CD4-positive, CD25-positive, alpha-beta regulatory T cell (primary cell): ENCODE data around the gene ABHD18. TPM values are rescaled to one million over a fixed set of nuclear protein-coding genes. Genes with fewer than 3 reads are reported as not detected.
"Not testable (repeated sequence)": the region's sequence is repeated elsewhere in the genome, so short reads cannot be mapped to it uniquely, and the experiment has no call there.

ENCODE experiments used
- ATAC-seq, 2 donors: fragments of 150-1000 bp; cut with Tn5 transposase; one replicate each; pipeline ENCODE4 v1.10.0; 2021; ENCODE audit warnings: low read depth in 2 of 2, moderate number of reproducible peaks in 2 of 2, moderate library complexity in 1 of 2
- DNase-seq, 3 donors: peaks; one replicate each; pipeline versions ENCODE4 v3.0.0 to v3.0.0-alpha.2; 2012 to 2022; ENCODE audit warnings: mixed read lengths in 1 of 3
- H3K27ac ChIP-seq: one replicate; pipeline ENCODE4 v1.7.0; 2013; ENCODE audit warnings: mild to moderate bottlenecking, low read length; ENCODE audit not compliant: insufficient read depth, poor library complexity, severe bottlenecking
- H3K27me3 ChIP-seq: one replicate; pipeline ENCODE4 v1.7.0; 2013; ENCODE audit warnings: low read length; ENCODE audit not compliant: control insufficient read depth, insufficient read depth
- H3K36me3 ChIP-seq: one replicate; pipeline ENCODE4 v1.7.0; 2013; ENCODE audit warnings: mild to moderate bottlenecking, low read length, moderate library complexity; ENCODE audit not compliant: control insufficient read depth, insufficient read depth
- H3K4me1 ChIP-seq: 2 replicates; pipeline ENCODE4 v1.7.0; 2013; ENCODE audit warnings: mild to moderate bottlenecking, low read length; ENCODE audit not compliant: insufficient read depth, control insufficient read depth, poor library complexity, severe bottlenecking
- H3K4me3 ChIP-seq: one replicate; pipeline ENCODE4 v1.7.0; 2013; ENCODE audit warnings: low read depth, mild to moderate bottlenecking, low read length, moderate library complexity
- H3K9me3 ChIP-seq, 2 experiments: 1 replicate in 1 of 2; 2 replicates in 1 of 2; pipeline ENCODE4 v1.7.0; 2013; ENCODE audit warnings: low read length in 2 of 2, mild to moderate bottlenecking in 1 of 2, moderate library complexity in 1 of 2; ENCODE audit not compliant: control insufficient read depth in 2 of 2
- H3K27ac Mint-ChIP-seq, 3 donors: one replicate each; pipeline ENCODE4 v1.8.0; 2020 to 2022; ENCODE audit warnings: mild to moderate bottlenecking in 3 of 3, mixed read lengths in 3 of 3, moderate library complexity in 2 of 3
- H3K27me3 Mint-ChIP-seq: one replicate; pipeline ENCODE4 v1.8.0; 2022; ENCODE audit warnings: mild to moderate bottlenecking, mixed read lengths
- H3K36me3 Mint-ChIP-seq: one replicate; pipeline ENCODE4 v1.8.0; 2020; ENCODE audit warnings: mixed read lengths
- H3K4me1 Mint-ChIP-seq, 4 donors: one replicate each; pipeline ENCODE4 v1.8.0; 2020 to 2022; ENCODE audit warnings: mixed read lengths in 4 of 4, mild to moderate bottlenecking in 1 of 4
- H3K4me3 Mint-ChIP-seq, 4 donors: one replicate each; pipeline ENCODE4 v1.8.0; 2020 to 2022; ENCODE audit warnings: mild to moderate bottlenecking in 4 of 4, mixed read lengths in 4 of 4, moderate library complexity in 3 of 4
- H3K9me3 Mint-ChIP-seq, 7 donors: one replicate each; pipeline ENCODE4 v1.8.0; 2020 to 2022; ENCODE audit warnings: mixed read lengths in 7 of 7, mild to moderate bottlenecking in 3 of 7, moderate library complexity in 2 of 7
- polyA plus RNA-seq, 4 donors: library from polyadenylated mRNA; unstranded; fragments of 300-500 nt; fragmentation: Illumina TruSeq; gene quantifications; one replicate each; pipeline ENCODE4 v1.2.3, GENCODE V29; 2021
- total RNA-seq: library from RNA; stranded (reverse); gene quantifications from one replicate; pipeline ENCODE4 v1.2.3, GENCODE V29; 2022

The ABHD18 gene
- total and polyA plus RNA-seq, 5 donors from 2014 or later = 10.9 to 22.7 (median 12.7) TPM

DNA sequence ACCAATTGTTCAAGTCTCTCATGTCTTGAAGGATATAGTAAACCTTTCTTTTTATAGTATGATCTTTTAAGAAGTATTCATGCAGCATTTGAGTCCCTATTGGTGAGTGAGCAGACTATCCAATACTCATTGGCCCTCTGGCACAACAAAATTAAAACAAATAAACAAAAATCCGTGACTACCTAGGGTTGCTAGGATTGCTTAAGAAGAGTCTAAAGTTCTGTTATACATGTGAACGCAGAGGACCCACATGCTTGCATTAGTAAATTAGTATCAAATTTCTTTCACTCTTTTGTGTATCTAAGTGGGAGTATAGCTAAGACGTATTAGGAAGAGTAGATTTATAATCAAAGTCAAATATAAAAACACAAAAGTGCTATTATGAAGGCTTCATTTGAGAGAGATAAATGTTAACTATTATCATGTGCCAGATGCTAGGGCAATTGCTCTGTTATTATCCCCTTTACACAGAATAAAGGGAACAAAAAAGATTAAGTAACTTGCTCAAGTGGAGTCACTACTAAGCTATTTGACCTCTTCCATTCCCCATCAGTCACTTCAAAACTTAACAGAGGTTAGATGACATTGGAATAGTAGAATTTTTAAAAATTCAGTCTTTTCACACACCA is 66.7 kb downstream of the ABHD18 start:
- DNase-seq (no peak), ATAC-seq (no peak)
- peaks cover 37% of the 10 kb centered on the region for H3K36me3 ChIP-seq
- Mint-ChIP-seq H3K36me3 (peaks cover 28% of the 10 kb centered on the region), H3K9me3 (no peaks in the 10 kb centered on the region), H3K4me1 (peaks cover 0 to 12% (median 0%) of the 10 kb centered on the region in 4 donors), H3K27ac (no peak overlapping the region), H3K4me3 (no peak overlapping the region), H3K27me3 (peaks cover 4% of the 10 kb centered on the region)
- H3K9me3 ChIP-seq = no peaks in the 10 kb centered on the region
- no peaks in the 10 kb centered on the region for H3K27me3 ChIP-seq
- H3K27ac ChIP-seq = no peak overlapping the region
- no peak overlapping the region for H3K4me3 ChIP-seq
- H3K4me1 ChIP-seq = no peaks in the 10 kb centered on the region

DNA sequence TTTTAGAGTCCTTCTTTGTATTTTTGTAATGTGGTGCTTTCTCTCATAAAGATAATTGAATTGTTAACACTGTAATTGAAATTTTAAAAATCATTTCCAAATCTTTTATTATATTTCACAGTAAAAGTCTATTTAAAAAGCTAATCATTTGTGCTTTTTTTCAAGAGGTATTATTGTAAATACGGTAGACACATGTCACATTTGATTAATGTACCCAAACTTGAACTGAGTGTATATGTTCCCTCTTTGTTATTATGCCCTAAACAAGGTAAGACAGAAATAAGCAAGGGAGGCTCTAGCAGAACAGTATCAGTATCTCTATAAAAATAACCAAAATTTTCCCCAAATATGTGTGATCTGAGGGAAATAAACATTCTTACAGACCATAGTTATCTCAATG is 74.4 kb downstream of the ABHD18 start:
- H3K36me3 Mint-ChIP-seq = peaks cover 3% of the 10 kb centered on the region

DNA sequence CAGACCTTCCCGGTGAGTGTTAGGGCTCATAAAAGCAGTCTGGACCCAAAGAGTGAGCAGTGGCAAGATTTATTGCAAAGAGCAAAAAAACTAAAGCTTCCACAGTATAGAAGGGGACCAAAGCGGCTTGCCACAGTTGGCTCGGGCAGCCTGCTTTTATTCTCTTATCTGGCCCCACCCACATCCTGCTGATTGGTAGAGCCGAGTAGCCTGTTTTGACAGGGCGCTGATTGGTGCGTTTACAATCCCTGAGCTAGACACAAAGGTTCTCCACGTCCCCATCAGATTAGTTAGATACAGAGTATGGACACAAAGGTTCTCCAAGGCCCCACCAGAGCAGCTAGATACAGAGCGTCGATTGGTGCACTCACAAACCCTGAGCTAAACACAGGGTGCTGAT is 81.8 kb downstream of the ABHD18 start:
- not testable (repeated sequence) for H3K4me1 ChIP-seq, ATAC-seq, H3K4me3 Mint-ChIP-seq, H3K27ac ChIP-seq, DNase-seq, H3K27me3 ChIP-seq, H3K9me3 ChIP-seq, H3K27me3 Mint-ChIP-seq, H3K9me3 Mint-ChIP-seq, H3K4me3 ChIP-seq, H3K36me3 ChIP-seq, H3K36me3 Mint-ChIP-seq, H3K4me1 Mint-ChIP-seq
- peak overlapping the region in 1 of 3 donors; percentile 60 for H3K27ac Mint-ChIP-seq

More for the DNA sequence above, 74.4 kb downstream of the ABHD18 start:
- ATAC-seq = no peak
- Mint-ChIP-seq H3K27ac (no peak overlapping the region), H3K9me3 (no peaks in the 10 kb centered on the region), H3K27me3 (no peaks in the 10 kb centered on the region), H3K4me1 (no peaks in the 10 kb centered on the region), H3K4me3 (no peak overlapping the region)
- no peak overlapping the region for H3K4me3 ChIP-seq
- no peak overlapping the region for H3K27ac ChIP-seq
- H3K36me3 ChIP-seq = peaks cover 2% of the 10 kb centered on the region
- no peaks in the 10 kb centered on the region for H3K4me1 ChIP-seq
- no peaks in the 10 kb centered on the region for H3K9me3 ChIP-seq
- no peaks in the 10 kb centered on the region for H3K27me3 ChIP-seq
- DNase-seq = no peak

DNA sequence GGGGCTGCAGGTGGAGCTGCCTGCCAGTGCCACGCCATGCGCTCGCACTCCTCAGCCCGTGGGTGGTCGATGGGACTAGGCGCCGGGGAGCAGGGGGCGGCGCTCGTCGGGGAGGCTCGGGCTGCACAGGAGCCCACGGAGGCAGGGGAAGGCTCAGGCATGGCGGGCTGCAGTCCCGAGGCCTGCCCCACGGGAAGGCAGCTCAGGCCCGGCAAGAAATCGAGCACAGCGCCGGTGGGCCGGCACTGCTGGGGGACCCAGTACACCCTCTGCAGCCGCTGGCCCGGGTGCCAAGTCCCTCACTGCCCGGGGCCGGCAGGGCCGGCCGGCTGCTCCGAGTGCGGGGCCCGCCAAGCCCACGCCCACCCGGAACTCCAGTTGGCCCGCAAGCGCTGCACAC is 82.3 kb downstream of the ABHD18 start:
- H3K9me3 ChIP-seq, DNase-seq, H3K9me3 Mint-ChIP-seq, ATAC-seq, H3K27me3 ChIP-seq, H3K4me1 ChIP-seq, H3K4me1 Mint-ChIP-seq, H3K27ac ChIP-seq, H3K27ac Mint-ChIP-seq, H3K27me3 Mint-ChIP-seq, H3K4me3 ChIP-seq, H3K36me3 Mint-ChIP-seq, H3K4me3 Mint-ChIP-seq, H3K36me3 ChIP-seq: not testable (repeated sequence)

DNA sequence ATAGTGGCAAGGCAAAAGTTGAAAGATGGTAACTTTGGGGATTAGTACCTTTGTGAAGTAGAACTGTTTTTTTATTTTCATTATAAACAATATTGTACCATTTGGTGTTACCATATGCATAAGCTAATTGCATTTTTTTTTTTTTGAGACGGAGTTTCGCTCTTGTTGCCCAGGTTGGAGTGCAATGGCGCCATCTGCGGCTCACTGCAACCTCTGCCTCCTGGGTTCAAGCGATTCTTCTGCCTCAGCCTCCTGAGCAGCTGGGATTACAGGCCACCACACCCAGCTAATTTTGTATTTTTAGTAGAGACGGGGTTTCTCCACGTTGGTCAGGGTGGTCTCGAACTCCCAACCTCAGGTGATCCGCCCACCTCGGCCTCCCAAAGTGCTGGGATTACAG is 86.0 kb downstream of the ABHD18 start:
- not testable (repeated sequence) for H3K4me1 Mint-ChIP-seq, H3K27ac ChIP-seq, H3K9me3 Mint-ChIP-seq, H3K27ac Mint-ChIP-seq, H3K4me3 Mint-ChIP-seq, H3K4me3 ChIP-seq, H3K4me1 ChIP-seq, H3K27me3 ChIP-seq, H3K9me3 ChIP-seq, H3K36me3 ChIP-seq, ATAC-seq, H3K36me3 Mint-ChIP-seq
- peaks cover 11% of the 10 kb centered on the region for H3K27me3 Mint-ChIP-seq
- peak in 1 of 3 donors; percentile 43 for DNase-seq

DNA sequence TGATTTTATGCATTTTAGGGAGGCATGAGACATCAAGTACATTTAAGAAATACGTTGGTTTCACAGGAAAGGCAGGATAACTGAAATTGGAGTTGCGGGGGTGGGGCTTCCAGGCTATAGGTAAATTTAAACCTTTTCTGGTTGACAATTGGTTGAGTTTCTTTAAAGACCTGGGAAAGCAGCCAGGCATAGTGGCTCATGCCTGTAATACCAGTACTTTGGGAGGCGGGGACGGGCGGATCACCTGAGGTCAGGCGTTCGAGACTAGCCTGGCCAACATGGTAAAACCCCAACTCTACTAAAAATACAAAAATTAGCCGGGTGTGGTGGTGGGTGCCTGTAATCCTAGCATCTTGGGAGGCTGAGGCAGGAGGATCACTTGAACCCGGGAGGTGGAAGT is 89.7 kb downstream of the ABHD18 start:
- H3K4me1 Mint-ChIP-seq, H3K27ac ChIP-seq, H3K27ac Mint-ChIP-seq, DNase-seq, H3K36me3 Mint-ChIP-seq, ATAC-seq, H3K36me3 ChIP-seq, H3K9me3 Mint-ChIP-seq, H3K4me3 ChIP-seq, H3K27me3 ChIP-seq, H3K4me1 ChIP-seq, H3K9me3 ChIP-seq: not testable (repeated sequence)
- Mint-ChIP-seq H3K4me3 (peak overlapping the region in 1 of 4 donors; percentile 72), H3K27me3 (peaks cover 11% of the 10 kb centered on the region)

DNA sequence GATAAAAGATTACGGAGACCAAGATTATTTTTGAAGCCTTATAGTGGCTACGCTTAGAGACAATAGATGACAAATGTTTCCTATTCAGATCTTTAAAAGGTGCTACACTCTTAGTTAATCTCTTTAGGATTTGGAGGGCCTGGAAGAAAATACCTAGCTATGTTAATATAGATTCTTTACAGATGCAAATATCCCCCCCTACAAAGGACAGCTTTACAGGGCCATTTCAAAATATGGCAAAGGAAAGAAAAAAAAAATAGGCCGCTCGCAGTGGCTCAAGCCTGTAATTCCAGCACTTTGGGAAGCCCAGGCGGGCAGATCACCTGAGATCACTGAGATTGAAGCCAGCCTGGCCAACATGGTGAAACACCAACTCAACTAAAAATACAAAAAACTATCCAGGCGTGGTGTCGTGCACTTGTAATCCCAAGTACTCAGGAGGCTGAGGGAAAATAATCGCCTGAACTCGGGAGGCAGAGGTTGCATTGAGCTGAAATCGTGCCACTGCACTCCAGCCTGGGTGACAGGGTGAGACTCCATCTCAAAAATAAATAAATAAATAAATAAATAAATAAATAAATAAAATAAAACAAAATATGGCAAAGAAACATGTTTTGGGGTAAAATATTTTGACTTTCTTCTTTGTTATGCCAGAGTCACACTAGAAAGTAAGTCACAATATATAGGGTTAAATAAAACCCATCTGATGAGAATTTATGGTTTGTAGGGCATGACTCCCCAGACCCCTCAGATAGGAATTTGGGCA is 90.4 kb downstream of the ABHD18 start:
- H3K27ac ChIP-seq, H3K27me3 ChIP-seq, H3K4me1 ChIP-seq, H3K4me1 Mint-ChIP-seq, ATAC-seq, H3K36me3 ChIP-seq, H3K9me3 ChIP-seq, H3K4me3 ChIP-seq, H3K36me3 Mint-ChIP-seq, DNase-seq, H3K27ac Mint-ChIP-seq, H3K9me3 Mint-ChIP-seq: not testable (repeated sequence)
- Mint-ChIP-seq H3K27me3 (peaks cover 11% of the 10 kb centered on the region), H3K4me3 (peak overlapping the region in 1 of 4 donors; percentile 72)

DNA sequence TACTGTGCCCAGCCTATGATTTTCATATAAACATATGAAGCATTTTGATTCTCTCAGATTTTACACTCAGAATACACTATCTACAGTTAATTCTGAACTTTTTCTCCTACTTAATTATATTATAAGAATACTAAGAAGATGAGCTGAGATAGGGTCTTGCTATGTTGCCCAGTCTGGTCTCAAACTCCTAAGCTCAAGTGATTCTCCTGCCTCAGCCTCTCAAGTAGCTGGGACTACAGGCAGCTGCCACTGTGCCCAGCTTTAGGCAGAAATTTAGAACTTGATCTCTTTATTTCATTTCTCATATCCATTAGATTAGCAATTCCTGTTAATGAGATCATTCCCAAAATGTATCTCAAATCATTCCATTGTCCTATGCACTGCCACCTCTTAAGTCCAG is 91.2 kb downstream of the ABHD18 start:
- Histone ChIP-seq H3K27me3 (no peaks in the 10 kb centered on the region), H3K27ac (no peak overlapping the region), H3K36me3 (no peaks in the 10 kb centered on the region), H3K9me3 (no peaks in the 10 kb centered on the region), H3K4me3 (no peak overlapping the region), H3K4me1 (peaks cover 6% of the 10 kb centered on the region)
- peak overlapping the region in 1 of 4 donors; percentile 17 for H3K4me3 Mint-ChIP-seq
- DNase-seq (no peak), ATAC-seq (no peak)
- no peak overlapping the region for H3K27ac Mint-ChIP-seq
- H3K4me1 Mint-ChIP-seq = peaks cover 0 to 8% (median 4%) of the 10 kb centered on the region in 4 donors
- no peaks in the 10 kb centered on the region for H3K36me3 Mint-ChIP-seq
- peaks cover 0 to 2% (median 0%) of the 10 kb centered on the region in 7 donors for H3K9me3 Mint-ChIP-seq
- peaks cover 9% of the 10 kb centered on the region for H3K27me3 Mint-ChIP-seq
